GM19395 (cell line): ENCODE data around the gene LINS1.

Experiments used
- ATAC-seq: cut with Tn5 transposase; IDR thresholded peaks from one replicate; pipeline ENCODE4 v1.9.1; 2021; ENCODE audit warnings: mild to moderate bottlenecking, moderate library complexity; ENCODE audit not compliant: unreplicated experiment

Gene LINS1, protein sequence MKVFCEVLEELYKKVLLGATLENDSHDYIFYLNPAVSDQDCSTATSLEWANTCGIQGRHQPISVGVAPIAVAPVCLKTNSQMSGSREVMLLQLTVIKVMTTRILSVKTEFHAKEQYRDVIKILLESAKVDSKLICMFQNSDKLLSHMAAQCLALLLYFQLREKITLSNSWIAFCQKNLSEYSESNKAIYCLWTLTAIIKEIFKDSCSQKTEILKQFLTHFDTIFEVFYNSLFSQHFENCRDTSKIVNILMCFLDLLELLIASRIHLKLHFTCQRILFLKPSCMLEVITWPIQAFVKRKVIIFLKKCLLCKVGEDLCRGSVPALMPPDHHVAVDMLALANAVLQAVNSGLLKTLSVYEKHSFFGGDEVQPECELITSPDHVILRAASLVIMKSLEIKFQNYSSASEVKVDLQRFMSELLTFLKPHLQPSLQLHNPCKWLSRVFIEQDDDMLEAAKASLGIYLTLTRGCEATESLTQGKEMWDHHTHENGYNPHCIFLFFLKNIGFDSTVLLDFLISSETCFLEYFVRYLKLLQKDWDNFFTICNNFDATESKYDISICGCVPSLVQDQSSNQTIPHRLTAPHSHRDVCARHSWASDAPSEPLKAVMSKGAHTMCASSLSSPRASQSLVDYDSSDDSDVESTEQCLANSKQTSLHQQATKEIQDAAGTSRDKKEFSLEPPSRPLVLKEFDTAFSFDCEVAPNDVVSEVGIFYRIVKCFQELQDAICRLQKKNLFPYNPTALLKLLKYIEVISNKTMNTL

DNA sequence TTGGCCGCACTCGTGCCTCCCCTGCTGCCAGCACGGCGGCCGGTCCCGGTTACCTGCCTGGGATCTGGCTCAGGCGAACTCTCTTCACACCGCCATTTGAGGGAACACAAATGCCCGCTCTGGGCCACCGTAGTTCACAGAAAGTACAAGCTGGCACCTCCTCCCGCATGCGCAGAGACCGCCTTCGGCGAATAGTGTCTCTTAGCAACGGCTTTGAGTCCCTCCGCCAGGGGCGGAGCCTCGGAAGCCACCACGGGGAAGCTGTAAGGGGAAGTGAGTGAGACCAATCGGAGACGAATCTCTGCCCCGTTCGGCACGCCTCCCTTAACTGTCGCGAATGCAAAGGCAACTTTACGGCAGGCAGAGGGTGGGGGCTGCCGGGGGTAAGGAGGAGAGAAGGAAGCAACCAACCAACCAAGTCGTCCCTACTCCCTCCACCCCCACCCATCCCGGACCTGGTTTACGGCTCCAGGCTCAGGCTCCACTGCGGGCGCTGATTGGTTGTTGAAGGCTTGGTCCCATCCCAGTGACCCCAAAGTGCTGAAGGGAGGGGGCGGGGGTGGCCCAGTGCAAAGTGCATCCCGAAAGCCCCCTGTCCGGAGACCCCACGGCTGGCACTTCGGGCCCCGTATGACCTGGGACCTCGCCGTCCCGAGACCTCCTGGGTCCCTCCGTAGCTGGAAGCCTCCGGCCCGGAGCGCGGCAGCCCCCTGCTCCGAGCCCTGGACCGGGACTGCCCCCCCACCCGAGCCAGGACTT, at the start of gene LINS1, which contains the start of gene ASB7:
LINS1 (minus strand) TSS at position 121 of the 759 bp plus-strand sequence. CDS start 21,342 bp downstream, outside the sequence.
ASB7 (plus strand) TSS at position 526 of the 759 bp plus-strand sequence. CDS start 9,628 bp downstream, outside the sequence.
- peak; percentile 89 for ATAC-seq

DNA sequence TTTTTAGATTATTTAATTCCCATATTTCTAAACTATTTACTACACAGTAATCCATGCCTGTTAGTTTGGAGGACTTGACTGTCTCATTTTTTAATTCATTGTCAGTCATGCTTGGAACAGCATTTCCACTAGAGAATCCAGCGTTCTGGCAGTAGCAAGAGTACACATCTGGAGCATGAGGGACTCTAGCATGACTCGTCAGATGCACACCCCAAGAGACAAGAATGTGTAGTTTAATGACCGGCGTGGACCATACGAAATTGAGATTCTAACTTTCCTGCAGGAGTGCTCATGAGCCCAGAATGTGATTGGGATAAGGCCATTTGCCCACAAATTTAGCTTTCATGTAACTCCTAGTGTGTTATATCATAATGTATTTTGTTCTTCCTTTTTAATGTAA, 49.3 kb upstream of the LINS1 start:
- ATAC-seq: no peak

DNA sequence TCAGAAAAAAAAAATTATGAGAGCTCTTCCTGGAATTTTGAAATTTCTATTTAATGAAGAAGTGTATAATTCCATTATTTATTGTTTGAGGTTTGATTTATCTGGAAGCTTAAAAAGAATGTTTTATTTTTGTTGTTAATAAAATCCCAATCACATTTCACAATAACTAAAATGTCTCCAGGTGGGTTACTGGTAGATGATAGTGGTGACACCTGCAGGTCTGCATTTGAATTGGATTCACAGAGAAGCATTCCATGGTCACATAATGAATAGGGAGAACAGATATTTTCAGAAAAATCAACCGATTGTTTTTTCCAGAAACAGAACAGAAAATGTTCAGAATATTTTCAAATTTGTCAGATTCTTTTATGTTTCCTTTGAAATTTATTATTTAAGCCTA, 48.7 kb upstream of the LINS1 start:
- no peak for ATAC-seq

DNA sequence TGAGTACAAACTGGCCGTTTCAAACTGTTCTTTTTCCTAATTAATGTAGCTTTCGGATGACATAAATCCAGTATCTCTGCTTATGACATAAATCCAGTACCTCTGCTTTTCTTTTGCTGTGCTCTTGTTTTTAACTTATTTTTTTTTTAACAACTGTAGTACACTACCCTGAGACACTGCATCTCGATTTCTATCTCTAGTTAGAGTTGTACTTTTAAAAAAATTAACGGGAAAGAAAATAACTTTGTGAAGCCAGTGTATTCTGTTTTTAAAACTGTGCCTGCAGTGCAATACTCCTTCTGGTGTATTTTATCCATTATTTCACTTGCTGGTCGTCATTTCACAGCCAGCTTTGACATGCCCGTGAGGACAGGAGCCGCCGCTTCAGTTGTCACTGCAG, 47.0 kb upstream of the LINS1 start:
- ATAC-seq: no peak

DNA sequence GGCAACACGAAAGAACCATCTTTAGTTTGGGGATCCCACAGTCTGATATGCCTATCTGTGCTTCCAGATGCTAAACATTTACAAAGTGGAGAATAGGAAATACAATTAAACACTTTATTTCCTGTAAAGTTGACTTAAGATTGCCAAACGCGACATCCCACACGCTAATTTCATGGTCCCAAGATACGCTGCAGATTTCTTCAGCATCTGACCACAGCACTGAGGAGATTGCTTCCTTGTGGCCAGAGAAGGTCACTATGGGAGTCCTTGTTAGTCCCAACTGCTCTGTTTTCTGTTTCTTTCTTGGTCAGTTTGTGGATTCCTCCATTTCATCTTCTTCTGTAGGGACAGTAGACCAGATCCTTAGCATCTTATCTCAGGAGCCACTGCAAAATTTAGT, 43.7 kb upstream of the LINS1 start:
- no peak for ATAC-seq

DNA sequence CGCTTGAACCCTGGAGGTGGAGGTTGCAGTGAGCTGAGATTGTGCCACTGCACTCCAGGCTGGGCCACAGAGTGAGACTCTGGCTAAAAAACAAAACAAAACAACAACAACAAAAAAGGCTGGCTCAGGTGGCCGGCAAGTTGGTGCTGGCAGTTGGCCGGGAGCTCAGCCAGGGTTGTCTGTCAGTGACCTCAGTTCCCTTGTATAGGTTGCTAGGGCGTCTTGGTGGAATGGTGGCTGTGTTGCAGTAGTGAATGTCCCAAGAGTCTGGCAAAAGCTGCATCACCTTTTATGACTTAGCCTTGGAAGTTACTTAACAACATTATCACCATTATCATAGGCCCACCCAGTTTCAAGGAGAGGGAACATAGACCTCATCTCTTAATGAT, 41.0 kb upstream of the LINS1 start:
- no peak for ATAC-seq

DNA sequence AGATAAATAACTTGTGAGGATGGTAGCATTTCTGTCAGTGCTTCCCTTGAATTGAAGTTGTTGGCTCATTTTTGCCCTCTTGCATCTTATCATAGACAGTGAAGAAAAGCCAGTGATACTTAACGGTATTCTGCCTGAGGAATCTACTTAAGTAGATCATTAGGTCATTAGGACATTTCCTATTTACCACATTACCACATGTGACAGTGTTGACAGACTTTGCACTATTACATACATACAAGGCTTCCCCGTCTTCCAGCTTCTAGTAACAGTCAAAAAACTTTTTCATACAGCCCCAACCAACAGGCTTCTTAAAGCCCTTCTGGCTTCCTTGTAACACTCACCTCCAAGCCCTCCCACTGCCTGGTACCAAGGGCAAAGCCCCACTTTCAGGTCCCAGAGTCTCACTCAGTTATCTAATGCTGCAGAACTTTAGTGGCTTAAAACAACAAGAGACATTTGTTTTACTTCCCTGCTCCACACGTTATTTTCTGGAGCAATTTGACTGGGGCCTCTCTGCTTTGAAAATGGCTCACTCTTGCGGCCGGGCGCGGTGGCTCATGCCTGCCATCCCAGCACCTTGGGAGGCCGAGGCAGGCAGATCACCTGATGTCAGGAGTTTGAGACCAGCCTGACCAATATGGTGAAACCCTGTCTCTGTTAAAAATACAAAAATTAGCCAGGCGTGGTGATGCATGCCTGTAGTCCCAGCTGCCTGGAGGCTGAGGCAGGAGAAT, 40.4 kb upstream of the LINS1 start:
- no peak for ATAC-seq

DNA sequence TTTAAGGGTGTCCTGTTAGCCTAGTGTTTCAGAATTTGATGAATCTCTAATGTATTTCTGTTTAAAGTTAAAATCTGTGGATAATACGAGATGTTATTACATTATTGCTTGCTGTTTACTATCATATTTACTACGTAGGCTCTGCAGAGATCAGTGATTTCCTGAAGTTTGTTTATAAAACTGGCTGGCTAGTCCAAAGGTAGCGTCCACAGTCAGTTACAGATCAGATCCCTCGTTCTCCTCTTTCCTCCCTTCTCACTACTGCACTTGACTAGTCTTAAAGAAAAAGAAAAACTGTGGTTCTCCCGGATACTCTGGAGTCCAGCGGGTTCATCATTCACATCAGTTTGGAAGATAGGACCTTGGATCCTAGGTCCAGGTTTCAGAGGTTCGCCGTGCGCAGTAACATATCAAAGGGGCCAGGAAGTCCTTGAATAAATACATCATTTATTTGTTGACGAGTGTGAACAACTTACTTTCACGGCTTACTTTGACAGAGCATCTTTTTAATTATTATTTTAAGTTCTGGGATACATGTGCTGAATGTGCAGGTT, 36.3 kb upstream of the LINS1 start:
- ATAC-seq: no peak

DNA sequence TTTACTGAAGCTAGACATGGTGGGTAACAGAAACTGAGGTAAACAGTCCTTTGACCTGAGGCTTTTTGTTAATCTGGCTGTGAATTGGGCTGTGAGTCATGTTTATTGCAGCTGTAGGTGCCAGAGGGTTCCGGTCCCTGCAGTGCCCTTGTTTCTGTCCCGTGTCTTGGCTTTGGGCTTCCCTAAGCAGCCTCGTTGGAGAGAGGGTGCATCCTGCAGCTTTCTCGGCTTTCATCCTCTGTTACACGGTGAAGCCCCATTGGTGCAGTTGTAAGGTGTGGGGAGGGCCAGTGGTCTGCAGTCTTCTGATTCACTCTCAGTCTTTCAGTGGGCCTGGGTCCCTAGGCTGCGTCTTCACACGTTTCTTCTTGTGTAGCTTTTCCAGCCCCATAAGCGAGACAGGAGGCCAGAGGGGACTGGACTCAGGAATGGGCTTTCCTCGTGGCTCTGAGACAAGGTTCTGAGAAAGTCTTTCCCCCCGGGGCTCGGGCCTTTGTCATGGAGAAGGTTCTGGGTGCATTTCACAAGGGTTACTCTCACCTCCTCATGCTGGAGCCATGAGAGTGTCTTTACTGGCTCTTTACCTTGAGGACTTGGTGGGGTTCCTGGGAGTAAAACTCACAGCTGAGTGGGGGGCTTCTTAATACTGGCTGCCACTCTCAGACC, 33.6 kb upstream of the LINS1 start:
- no peak for ATAC-seq

DNA sequence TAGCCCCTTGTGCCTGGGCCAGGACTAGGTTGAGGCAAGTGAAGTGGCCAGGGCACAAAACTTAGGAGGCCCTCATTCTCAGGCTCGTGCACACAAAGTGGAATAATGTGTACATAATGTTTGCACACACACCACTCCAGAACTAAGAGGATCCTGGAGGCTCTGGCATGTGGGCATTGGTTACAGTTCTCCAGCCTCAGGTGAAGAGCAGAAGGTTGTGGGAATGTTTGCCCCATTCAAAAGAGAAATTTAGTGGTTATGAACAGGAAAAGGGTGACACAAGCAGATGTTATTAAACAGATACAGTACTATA, 31.7 kb upstream of the LINS1 start:
- no peak for ATAC-seq

DNA sequence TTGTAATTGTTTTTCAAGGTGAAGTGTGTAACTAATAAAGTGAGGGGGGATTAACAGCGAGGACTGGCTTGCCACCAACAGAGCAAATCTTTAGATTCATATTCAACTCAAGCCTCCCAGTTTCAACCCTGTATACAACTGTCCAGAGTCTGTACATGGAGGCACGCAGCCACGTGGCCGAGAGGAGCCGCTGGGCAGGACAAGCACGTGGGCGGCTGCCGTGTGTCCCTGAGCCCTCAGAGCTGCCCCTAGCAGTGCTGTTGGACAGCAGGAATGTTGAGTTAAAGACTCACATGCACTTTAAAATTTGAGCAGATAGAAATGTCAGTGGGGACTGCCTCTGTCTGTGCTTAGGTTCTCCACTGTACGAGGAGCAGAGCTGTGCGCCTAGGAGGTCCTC, 29.8 kb upstream of the LINS1 start:
- ATAC-seq: no peak

DNA sequence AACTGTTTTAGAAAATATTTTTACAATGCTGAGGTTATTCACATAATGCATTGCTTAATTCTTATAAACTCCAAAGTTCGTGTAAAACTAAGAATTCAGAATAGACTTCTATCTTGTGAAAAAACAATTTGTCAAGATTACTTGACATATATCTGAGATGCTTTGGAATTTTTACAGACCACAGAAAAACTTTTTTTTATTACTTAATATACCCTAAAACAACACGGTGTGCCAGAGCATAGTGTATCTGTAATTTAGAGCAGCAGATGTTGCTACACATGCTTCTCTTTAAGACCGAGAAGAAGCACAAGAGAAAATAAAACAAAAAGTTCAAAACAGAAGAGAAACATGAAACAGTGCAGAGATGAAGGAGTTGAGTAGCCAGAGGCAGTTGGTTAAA, 26.8 kb upstream of the LINS1 start:
- ATAC-seq: no peak

DNA sequence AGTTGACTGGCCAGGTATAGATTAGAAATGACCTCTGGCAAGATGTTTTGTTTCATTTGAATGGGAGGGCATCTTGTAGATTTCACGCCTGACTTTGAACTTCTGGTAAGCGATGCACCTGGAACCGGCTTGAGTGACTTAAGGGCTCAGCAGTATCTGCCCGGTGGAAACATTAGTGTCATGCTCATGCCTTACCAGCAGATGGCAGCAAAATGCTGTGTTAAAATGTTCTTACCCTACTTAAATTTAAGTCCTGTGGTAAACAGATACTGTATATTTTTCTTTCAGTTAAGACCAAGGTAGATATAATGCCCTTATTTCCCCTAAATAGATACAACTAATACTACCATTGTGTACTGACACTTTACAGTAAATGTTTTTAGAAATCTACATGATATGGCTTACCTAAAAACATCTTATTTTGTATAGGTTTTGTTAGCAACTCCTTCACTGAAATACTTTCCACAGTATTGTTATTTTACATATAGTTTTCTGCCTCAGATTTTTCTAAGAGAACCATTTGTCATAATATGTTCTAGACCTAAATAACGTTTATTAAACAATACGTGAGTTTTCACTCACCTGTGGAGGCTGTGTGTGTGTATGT, 25.9 kb upstream of the LINS1 start:
- ATAC-seq: no peak

DNA sequence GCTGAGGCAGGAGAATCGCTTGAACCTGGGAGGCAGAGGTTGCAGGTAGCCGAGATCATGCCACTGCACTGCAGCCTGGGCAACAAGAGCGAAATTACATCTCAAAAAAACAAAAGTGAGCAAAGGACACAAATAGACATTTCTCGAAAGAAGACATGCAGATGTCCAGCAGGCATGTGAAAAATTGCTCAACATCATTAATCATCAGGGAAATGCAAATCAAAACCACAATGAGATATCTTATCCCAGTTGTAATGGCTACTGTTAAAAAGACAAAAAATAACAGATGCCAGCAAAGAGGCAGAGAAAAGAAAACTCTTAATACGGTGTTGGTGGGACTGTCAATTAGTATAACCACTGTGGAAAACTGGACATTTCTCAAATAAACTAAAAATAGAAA, 21.3 kb upstream of the LINS1 start:
- ATAC-seq: no peak

DNA sequence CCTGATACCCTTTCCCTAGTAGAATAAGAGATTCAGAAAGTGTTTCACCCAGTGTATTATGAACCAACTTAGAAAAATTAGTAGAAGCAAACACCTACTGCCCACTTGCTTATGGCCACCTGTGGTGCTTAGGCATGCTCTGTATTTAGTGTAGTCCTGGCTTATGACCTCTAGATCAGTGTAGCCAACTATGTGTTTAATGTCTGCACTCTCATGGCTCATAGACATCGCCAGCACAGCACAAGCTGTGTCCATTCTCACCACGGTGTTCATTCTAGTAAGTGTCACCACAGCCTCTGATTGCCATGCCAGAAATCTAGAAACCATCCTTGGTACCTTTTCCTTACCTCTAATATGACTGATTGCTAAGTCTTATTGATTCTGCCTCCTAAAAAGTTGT, 14.7 kb upstream of the LINS1 start:
- no peak for ATAC-seq

DNA sequence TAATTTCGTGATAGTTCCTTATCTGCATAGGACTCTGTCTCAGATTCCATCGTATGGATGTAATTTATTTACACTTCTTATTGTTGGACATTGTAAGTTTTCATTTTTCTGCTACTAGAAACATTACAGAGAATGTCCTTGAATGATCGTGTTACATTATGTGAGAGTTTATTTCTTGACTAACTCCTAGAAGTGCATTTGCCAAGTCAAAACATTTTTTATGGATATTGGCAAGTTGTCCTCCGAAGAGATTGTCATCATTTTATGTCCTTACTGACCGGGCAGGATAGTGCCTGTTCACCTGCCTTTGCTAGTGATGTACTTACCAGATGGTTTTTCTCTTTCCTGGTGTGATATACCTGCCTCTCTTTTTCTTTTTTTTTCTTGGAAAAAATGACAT, 13.8 kb upstream of the LINS1 start:
- no peak for ATAC-seq

DNA sequence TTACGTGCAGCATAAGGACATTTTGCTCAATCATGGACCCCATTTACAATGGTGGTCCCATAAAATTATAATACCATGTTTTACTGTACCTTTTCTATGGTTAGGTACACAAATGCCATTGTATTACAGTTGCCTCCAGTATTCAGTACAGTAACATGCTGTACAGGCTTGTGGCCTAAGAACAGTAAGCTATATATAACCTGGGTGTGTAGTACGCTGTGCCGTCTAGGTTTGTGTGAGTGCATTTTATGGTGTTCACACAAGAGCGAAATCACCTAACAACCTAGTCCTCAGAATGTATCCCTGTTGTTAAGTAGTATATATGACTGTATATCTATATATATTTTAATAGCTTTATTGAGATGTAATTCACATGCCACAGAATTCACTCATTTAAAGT, 12.9 kb upstream of the LINS1 start:
- ATAC-seq: no peak

DNA sequence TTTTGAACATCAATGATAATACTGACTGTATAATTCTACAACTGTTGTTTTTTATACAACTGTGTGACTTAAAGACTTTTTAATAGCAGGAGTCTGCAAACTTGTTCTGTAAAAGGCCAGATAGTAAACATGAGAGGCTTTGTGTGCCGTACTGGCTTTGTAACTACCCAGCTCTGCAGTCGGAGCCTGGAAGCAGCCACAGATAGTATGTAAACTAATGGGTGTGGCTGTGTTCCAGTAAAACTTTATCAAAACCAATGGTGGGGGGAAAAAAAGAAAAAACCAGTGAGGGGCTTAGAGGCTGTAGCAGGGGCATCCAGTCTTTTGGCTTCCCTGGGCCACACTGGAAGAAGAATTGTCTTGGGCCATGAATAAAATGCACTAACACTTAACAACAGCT, 12.4 kb upstream of the LINS1 start:
- no peak for ATAC-seq

DNA sequence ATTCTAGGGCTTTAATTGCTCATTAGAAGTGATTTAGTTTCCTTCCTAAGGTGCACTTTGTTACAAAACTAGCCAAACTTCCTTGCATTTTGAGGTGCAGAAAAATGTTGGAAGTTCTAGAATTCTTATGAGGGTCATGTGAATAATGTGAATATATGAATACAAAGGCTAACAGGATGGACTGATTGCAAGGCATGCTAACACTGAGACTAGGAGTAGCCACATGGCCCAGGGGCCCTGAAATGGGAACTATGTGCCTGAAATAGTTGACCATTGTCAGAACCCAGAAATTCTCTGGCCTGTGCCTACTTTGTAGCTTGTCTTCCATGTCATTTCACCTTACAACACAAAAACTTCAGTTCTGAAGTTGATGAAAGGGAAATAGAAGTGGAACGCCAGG, 11.2 kb upstream of the LINS1 start:
- no peak for ATAC-seq

DNA sequence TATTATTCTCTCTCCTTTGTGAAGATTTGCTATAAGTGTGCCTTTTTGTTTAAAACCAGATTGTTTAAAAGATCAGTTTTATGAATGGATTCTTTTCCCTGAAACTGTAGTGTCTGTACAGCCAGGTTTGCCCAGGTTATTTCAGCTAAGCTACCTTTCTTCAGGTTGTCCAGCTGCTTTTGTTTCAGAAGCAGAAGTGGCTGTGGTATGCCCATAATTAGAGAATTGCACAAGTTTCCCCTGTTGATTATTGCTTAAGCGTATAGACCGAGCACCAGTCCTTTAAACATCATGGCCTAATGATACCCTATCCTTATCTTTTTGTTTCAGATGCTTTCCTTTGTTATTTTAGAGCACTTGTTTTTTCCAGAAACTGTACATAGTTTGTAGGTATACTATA, 10.6 kb upstream of the LINS1 start:
- no peak for ATAC-seq
